HG02943 (cell line): ENCODE measurements around the gene ABLIM2.

ENCODE experiments used
- ATAC-seq: cut with Tn5 transposase; IDR thresholded peaks from one replicate; pipeline ENCODE4 v1.9.1; 2021; ENCODE audit warnings: mild to moderate bottlenecking, low read depth, moderate library complexity; ENCODE audit not compliant: unreplicated experiment

Gene ABLIM2

DNA sequence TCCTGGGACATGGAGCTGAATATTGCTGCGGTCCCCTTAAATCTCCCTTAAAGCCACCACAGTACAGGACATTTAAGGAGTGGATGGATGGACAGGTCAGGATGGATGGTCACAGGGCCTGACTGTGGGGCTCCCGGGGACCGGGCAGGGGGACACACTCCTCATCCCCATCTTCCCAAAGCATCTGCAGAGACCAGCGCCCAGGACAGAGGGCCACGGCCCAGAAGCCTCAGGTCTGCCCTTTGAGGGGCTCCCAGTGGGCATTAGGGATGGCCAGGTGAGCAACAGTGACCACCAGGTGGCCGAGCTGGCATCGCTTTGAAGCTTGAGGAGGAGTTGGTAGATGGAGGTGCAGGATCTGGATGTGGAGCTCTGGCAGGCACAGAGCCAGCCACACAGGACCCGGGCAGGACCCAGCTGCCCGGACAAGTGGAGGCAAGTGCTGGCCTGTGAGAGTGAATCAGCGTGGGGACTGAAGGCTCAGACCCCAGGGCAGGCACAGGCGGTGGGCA lies 51.4 kb downstream of the ABLIM2 start:
- ATAC-seq = no peak

DNA sequence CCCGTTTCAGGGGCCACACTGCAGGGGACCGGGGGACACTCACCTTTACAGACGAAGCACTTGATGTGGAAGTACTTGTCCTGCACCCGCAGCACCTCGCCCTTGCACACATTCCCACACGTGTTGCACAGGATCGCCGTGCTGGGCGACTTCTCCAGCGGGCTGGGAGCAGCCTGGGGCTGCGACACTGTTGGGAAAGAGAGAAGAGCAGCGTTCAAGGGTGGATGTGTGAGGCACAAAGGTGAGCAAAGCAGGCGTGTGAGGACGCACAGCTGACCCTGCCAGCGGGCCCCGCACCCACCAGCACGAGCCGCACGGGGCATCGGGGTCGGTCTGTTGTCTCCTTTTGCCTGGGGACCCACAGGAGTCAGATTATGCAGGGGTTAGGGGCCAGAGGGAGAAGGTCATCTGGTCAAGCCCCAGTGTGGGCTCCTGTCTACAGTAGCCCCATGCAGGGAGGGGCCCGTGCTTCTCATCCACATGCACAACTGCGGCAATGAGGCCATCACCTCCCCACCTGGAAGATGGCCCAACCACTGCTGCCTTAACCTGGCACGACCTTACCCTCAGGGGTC lies 52.1 kb downstream of the ABLIM2 start:
- ATAC-seq = no peak

DNA sequence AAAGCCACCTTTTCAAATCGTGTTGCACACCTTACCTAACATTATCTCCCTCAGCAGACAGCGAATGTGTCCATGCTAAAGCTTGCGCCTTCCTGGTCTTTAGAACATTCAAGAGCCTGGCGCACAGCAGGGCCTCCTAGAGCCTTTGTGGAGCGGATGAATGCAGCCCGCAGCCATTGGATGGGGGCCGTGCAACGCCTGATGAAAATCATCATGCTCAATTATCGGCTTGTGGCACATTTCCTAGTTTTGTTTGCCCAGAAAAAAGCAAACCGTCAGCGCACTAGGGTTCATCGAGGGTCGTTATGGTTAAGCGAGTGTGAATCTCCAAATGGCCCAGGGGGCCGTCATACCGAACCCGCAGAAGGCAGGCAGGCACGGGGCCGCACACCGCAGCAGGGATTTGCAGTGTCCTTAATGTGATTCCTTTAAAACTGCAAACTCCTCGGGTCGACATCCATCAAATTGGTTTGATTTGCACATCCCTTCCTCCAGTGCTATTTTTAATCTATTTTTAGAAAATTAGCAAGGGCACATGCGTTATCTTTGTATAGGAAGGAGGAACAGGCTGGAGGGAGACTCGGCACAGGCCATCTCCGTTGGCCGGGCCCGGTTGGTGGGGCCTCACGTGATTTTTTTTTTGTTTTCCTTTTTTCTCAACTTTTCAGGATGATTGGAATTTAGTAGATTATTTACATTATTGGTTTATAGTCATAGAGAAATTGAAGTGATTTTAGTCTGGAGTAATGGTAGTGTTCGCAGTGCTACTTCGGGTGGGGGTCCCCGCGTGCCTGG lies 53.1 kb downstream of the ABLIM2 start:
- ATAC-seq = no peak

DNA sequence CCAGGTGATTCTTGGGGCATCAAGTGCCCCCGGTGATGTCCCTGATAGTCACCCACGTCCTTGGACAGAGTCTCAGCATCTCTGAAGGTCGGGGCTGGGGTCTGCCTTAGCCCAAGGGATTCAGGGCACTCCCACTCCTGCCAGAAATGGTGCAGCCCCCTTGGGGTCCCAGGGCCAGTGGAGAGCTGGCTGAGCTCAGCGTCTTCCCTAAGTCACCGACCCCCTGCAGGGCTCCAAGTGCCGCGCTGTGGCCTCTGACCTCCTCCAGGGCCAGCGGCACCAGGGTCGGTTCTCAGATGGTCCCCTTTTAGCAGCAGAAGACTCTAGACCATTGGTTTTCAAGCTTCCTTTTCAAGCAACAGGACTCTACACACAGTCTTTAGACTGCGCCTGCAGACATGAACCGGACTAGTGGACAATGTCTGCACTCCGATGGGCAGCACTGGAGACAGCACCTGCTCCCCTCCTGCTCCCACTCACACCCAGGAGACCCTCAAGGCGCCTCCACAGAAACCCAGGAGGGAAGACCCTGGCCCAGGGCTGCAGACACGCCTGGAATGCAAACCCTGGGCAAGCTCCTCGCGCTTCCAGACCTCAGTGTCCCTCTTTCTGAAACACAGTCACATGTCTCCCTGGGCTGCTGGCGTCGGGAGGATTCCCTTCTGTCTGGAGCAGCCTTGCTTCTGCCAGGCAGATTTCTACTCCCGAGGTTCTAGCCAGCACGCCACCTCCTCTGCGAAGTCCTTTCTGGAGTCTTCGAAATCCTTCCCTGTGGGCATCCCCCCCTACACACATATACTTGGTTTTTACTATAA lies 53.9 kb downstream of the ABLIM2 start:
- ATAC-seq = no peak

DNA sequence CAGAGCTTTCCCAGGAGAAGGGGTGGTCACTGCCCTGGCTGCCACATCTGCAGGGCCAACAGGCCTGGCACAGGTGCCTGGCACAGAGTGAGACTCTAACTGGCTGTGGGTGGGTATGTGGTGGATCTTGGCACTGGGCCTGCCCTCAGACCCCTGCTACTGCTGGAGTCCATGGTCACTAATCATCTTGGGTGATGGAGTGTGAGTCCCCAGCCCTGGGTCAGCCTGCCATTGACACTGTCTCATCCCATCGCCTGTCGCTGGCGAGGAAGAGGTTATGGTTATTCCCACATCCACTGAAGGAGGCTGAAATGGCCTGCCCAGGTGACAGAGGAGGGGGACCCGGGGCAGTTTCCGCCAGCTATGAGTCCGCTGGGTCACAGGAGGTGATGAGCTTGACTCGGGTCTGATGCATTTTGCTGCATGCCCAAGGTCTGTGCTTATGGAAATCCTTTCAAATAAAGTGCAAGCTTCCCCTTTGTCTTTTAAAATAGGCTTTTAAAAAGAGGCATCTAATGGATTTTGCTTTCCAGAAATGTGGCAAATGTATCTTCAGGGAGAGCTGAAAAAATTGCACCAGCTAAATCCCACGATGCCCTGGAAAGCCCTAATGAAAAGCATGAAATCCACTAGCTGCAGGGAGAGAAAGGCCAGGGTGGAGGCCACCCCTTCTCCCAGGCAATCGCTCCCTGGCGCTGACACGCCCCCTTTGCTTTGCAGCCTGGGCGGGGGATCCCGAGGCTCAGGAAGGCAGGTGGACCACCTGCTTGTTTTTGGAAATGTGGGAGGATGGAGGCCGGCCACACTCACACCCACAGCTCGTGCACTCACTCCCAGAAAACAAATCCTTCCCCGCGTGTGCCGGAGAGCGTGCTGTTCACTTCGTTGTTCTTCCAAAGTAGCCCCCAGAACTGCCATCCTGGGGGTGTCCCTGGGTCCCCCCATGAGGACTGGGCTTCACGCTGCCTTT lies 54.9 kb downstream of the ABLIM2 start:
- no peak for ATAC-seq

DNA sequence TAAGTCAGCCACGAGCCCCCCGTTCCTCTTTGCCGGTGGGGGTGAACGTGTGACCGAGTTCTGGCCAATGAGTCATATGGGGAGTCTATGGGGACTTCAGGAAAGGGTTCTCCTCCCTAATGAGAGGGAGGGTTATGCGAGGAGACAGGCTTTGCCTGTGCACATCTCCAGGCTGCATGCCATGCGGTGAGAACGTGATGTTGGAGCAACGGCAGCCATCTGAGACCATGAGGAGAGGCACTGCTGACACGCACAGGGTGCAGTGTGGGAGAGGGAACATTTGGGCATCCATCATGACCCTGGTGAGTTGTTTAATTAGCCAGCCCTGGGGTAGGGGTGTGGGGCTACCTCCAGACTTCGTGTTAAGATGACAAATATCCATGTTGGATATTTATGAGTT lies 55.8 kb downstream of the ABLIM2 start:
- ATAC-seq = no peak

DNA sequence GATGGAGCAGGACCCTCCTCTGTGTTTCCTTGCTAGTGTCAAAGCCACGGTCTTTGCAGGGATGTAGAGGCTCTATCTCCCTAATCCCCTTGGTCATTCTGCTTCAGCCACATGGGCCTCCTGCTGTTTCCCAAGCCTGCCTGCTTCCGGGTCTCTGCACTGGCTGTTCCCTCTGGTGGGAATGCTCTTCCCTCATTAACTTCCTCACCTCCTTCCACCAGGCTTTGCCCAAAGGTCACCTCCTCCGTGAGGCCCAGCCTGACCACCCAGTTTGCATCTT lies 56.6 kb downstream of the ABLIM2 start:
- no peak for ATAC-seq

DNA sequence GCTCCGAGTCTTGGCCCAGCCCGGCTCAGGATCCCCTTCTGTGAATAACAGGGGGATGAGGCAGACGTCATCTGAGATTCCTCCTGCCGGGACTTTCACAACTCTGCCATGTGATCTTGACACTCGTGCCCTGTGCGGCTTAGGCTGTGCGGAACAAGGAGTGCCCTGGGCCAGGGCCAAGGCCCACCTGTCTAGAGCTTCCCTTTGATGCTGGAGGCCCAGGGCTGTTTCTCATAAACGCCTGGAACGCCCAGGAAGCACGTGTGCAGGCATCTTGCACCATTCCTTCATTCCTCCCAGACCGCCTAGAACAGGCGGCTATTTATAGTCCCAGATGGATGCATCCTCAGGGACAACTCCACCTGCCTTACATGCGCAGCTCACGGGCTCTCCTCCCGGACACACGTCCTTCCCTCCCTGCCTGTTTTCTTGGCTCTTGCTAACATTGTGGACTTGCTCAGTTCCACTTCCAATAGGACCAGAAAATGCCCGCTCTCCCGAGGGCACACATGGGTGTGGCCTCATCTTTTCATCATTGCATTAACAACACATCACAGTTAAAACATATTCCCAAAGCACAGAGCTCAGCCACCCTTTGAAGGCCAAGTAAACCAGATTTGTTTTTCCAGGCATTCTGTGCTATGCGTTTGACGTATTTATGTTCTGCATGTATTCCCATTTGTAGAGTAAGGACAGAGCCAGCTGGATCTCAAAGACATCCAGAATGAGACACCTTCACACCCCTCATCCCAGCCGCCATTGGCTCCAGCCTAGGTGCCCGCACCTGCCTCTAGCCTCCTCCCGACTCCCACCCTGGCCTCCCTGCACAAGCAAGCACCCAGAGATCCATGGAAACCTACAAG lies 57.2 kb downstream of the ABLIM2 start:
- ATAC-seq = no peak

DNA sequence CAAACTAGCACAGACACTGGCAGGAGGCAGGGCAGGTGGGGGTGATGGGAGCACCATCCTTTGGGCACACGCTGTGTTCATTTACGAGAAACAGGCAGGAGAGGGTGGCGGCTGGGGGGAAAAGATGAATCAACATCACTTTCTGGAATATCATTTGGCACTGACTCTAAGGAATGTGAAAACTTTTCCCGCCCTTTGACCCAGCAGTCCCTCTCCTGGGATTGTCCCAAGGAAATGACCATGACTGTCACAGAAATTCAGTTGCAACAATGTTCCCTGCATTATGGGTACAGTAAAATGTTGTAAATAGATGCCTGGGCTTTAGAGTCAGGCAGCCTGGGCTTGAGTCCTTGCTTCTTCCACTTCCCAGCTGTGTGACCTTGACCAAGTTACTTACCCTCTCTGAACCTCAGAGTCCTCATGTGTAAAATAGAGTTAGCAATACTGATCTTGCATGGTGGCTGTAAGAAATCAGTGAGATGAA lies 58.6 kb downstream of the ABLIM2 start:
- ATAC-seq = no peak

DNA sequence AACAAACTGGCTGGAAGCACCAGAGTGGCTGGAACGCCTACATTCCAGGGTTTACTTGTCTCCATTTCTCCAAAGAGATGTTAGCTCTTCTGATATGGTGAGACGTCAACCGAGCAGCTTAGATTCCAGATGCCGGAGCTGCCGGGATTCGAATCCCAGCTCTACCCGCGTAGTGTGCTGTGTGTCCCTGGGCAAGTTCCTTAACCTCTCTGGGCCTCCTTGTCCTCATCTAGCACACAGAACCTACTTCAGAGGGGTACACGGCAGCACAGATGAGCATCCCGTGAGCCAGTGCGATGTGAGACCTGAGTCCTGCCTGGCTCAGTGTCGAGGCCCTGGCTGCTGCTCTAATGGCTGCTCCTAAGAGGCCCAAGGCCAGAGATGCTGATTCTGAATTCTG lies 60.1 kb downstream of the ABLIM2 start:
- ATAC-seq = no peak

DNA sequence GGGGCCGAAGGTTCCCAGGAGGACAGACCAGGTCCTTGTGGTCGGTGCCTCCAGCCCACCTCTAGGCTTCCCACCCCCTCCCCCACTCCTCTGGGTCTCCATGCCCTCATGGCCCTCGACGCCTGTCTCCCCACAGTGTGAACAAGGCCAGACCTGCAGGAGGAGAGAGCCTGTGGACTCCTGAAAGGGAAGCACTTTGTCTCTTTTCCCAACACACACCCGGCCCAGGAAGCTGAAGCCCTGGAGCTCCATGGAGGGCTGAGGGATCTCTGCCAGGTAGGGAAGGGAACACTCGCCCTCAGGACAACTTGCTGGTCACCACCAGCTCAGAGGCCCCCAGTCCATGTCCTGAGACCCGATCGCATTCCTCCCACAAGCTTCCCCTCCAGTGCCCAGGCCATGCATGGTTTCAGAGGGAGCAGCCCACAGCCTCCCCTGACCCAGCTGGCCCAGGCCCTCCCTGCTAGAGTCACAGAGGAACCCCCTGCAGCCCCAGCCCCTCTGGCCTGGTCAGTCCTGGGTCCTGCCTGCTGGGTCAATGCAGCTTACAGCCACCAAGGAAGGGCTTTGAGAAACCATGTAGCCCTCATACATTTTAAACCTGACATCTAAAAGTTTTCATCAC lies 60.8 kb downstream of the ABLIM2 start:
- no peak for ATAC-seq

DNA sequence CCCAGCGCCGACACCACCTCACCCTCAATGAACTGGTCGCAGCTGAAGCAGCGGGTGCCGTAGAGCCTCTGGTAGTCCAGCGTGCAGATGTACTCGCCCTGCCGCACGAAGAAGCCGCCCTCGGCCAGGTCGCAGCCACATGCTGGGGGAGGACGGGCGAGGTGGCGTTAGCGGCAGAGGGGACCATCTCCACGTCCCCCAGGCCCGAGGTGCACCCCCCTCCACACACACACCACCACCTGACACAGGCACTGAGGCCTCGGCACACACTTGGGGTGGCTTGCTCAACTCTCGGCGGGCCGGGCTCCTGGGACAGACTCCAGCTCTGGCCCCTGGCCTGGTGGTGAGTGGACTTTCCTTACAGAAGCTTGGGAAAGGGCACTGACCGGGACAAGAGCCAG lies 61.5 kb downstream of the ABLIM2 start:
- no peak for ATAC-seq

DNA sequence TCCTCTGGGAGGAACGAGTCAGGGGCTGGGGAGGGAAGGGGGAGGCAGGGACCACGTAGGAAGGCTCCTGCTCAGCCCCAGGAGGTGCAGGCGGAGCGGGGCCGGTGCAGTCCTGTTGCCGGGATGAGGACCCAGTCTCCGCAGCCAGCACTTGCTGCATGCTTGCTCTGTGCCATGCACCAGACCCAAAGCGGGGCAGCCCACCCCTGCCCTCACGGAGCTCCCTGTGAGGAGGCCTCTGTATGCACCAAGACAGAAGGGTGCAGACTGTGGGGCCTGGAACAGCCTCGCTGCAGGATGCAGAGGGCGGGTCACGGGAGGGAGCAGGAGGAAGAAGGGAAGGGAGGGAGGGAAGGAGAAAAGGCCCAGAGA lies 61.9 kb downstream of the ABLIM2 start:
- ATAC-seq = no peak

DNA sequence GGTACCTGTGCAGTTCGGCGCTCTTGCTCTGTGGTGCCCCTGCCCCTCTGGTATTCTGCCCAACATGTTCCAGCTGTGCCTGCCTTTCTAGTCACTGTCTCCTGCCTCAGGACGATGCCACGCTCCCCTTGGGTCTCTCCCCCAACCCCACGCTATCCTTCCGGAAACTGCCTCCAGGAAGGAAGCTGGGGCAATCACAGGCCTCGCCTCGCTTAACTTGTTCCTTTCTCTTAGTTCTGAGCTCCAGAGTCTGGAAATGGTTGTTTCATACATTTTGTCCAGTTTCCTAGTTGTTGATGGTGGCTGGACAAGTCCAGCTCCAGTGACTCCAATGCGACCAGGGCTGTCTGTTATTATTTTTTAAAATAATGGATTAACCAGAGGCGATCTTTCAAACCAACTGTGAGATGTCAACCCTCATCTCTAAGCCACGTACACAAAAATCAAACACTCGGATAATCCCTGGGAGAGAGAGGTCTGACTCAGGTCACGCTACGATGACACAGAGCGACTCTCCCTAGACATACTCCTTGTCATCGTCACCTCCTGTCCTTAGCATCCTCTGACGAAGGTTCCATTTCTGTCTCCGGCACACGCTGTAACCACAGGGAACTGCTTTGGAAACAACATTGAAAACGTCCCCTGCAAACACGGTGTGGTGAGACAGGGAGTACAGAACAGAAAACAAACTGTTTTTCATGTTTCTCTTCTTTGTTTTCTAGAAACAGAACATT lies 62.5 kb downstream of the ABLIM2 start:
- no peak for ATAC-seq

DNA sequence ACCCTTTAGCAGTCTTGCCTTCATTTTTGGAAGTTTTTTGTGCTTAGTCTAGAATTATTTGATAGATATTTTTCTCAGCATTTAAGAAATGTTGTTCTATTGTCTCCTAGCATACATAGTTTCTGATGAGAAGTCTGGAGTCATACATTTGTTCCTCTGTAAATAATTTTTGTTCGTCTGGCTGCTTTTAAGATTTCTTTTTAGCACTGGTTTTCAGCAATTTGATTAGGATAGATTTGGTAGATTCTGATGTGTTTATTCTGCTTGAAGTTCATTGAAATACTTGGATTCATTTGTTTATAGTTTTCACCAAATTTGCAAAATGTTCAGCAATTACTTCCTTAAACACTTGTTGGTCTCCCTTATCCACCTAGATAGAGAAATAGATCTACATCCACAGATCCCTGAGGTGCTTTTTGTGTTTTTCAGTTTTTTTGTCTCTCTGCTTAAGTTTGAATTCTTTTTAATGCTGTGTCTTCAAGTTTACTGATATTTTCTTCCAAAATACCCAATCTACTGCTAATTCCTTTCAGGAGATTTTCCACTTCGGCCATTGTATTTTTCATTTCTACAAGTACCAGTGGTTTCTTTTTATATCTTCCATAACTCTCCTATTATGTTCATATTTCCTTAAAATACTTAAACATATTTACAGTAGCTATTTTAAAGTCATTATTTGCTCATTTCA lies 64.9 kb downstream of the ABLIM2 start:
- no peak for ATAC-seq

DNA sequence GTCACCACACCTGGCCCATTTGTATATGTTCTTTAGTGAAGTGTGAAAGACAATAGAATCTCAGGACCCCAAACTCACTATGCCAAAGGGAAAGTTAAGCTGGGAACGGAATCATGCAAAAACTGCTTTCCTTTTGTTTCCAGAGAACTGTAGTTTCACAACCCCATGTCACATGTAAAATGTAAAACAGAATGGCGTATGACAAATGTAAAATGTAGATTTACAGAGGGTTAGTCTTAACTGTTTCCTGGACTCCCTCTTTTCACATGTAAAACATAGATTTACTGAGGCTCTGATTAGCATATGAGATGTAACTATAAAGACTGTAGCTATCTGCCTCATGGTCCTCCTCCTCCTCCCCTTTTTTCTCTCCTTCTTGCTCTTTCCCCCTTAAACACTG lies 66.3 kb downstream of the ABLIM2 start:
- ATAC-seq = no peak

DNA sequence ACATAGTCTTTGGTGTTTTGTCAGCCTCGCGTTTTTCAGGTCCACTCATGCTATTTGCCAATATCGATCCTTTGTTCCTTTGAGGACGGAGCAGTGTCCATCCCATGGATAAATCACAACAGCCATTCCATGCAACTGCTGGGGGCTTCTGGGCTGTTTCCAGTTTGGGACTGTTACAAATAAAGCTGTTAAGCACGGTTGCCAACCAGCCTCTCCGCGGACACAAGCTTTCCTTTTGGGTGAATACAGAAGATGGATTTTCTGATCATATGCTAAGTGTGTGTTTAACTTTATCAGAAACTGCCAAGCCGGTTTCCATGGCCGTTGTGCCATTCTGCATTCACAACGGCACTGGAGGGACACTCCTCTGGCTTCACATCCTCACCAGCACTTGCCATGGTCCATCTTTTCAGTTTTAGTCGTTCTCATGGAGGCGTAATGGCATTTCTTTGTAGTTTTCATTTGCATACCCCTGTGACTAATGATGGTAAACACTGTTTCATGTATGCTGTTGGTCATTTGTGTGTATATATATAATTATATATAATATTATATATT lies 67.8 kb downstream of the ABLIM2 start:
- no peak for ATAC-seq
